Endothelial cell of umbilical vein (primary cell): Measurements from ENCODE around the gene DERL2. TPM values are rescaled to one million over a fixed set of nuclear protein-coding genes. Genes with fewer than 3 reads are reported as not detected.
A peak's percentile ranks its signal among the peaks of the same experiment; 100 is the strongest.

Source experiments
- BruUV-seq: library from RNA; stranded (reverse); fragments of 400-500 nt; replicated peaks from 2 replicates; lab custom pipeline; 2021; lab: Mats Ljungman, UMichigan
- CTCF ChIA-PET: fragments of 300-600, 350-600 bp; sonication (Branson Sonifier 250); formaldehyde crosslinking; loops from one replicate; lab custom pipeline; 2021; ENCODE audit warnings: antibody characterized with exemption, inconsistent platforms; lab: Charles Lee
- POLR2A ChIA-PET: fragments of 300-600, 350-600 bp; sonication (Branson Sonifier 250); formaldehyde crosslinking; loops from one replicate; lab custom pipeline; 2021; ENCODE audit warnings: antibody characterized with exemption, inconsistent platforms; lab: Charles Lee
- DNase-seq: peaks from one replicate; pipeline ENCODE4 v3.0.0-alpha.2; 2011; ENCODE audit warnings: low read depth, low spot score
- FAIRE-seq: peaks from 2 replicates; lab custom pipeline; 2011; peaks lifted over from hg19 to GRCh38; lab: Jason Lieb, UNC
- H2AFZ ChIP-seq: 2 replicates; pipeline ENCODE4 v1.6.0; 2012; ENCODE audit warnings: low read depth, low read length, control low read depth, inconsistent platforms
- H3K27ac ChIP-seq: 2 replicates; pipeline ENCODE4 v1.5.1; 2011; ENCODE audit warnings: low read depth, mild to moderate bottlenecking, control low read depth, low read length, moderate library complexity; ENCODE audit not compliant: insufficient read depth
- H3K27me3 ChIP-seq, 2 experiments: 2 replicates each; pipeline versions ENCODE4 v1.6.0 to v1.6.1; 2011; ENCODE audit warnings: low read length in 2 of 2, mixed read lengths in 1 of 2; ENCODE audit not compliant: control insufficient read depth in 2 of 2, insufficient read depth in 2 of 2
- H3K36me3 ChIP-seq, 2 experiments: 2 replicates in 1 of 2; 3 replicates in 1 of 2; pipeline ENCODE4 v1.5.1; 2011; ENCODE audit warnings: low read length in 2 of 2, mild to moderate bottlenecking in 1 of 2, moderate library complexity in 1 of 2; ENCODE audit not compliant: control insufficient read depth in 2 of 2, insufficient read depth in 2 of 2; ENCODE audit errors: extremely low read depth in 1 of 2
- H3K4me1 ChIP-seq: 3 replicates; pipeline ENCODE4 v1.5.1; 2011; ENCODE audit warnings: mild to moderate bottlenecking, low read length; ENCODE audit not compliant: control insufficient read depth, insufficient read depth; ENCODE audit errors: extremely low read depth
- H3K4me2 ChIP-seq: 2 replicates; pipeline ENCODE4 v1.6.1; 2011; ENCODE audit warnings: low read length, control low read depth, mixed read lengths; ENCODE audit not compliant: insufficient read depth
- H3K4me3 ChIP-seq, 3 experiments: fragments of 200-600 bp in 1 of 3; sonication (generic), shearing (Covaris generic) in 1 of 3; replicated peaks in 1 of 3; 2 replicates each; pipeline ENCODE4 v1.5.1; 2011 to 2016; ENCODE audit warnings: control low read depth in 3 of 3, low read length in 3 of 3, mild to moderate bottlenecking in 2 of 3, inconsistent platforms in 1 of 3, low read depth in 1 of 3, moderate library complexity in 1 of 3; ENCODE audit not compliant: insufficient read depth in 1 of 3
- H3K79me2 ChIP-seq: 2 replicates; pipeline ENCODE4 v1.6.0; 2012; ENCODE audit warnings: low read length, inconsistent platforms; ENCODE audit not compliant: control insufficient read depth, insufficient read depth
- H3K9ac ChIP-seq: replicated peaks from 2 replicates; pipeline ENCODE3; 2011; ENCODE audit warnings: low read length, control low read depth; ENCODE audit not compliant: insufficient read depth; ENCODE audit errors: extremely low read depth
- H3K9me1 ChIP-seq: replicated peaks from 3 replicates; pipeline ENCODE4 v1.6.0; 2011; ENCODE audit warnings: mild to moderate bottlenecking, low read length; ENCODE audit not compliant: control insufficient read depth, insufficient read depth; ENCODE audit errors: extremely low read depth
- H3K9me3 ChIP-seq: replicated peaks from 2 replicates; pipeline ENCODE4 v1.5.1; 2012; ENCODE audit warnings: low read length, inconsistent platforms; ENCODE audit not compliant: control insufficient read depth, insufficient read depth
- H4K20me1 ChIP-seq: replicated peaks from 2 replicates; pipeline ENCODE3; 2011; ENCODE audit warnings: mild to moderate bottlenecking, low read length; ENCODE audit not compliant: control insufficient read depth, insufficient read depth; ENCODE audit errors: extremely low read depth
- EZH2 ChIP-seq: IDR thresholded peaks from 2 replicates; pipeline ENCODE4 v1.6.1; 2012; ENCODE audit warnings: borderline replicate concordance, low read depth, mild to moderate bottlenecking, moderate library complexity, low read length, inconsistent platforms; ENCODE audit not compliant: severe bottlenecking
- FOS ChIP-seq: IDR thresholded peaks from 2 replicates; pipeline ENCODE4 v1.6.1; 2011; ENCODE audit warnings: mild to moderate bottlenecking, low read length, moderate library complexity, borderline replicate concordance; ENCODE audit not compliant: insufficient read depth
- GATA2 ChIP-seq: IDR thresholded peaks from 2 replicates; pipeline ENCODE4 v1.7.0; 2011; ENCODE audit warnings: low read depth, mild to moderate bottlenecking, moderate library complexity, mixed read lengths, low read length; ENCODE audit not compliant: insufficient read length, insufficient read depth
- JUN ChIP-seq: IDR thresholded peaks from 2 replicates; pipeline ENCODE4 v1.6.1; 2011; ENCODE audit warnings: borderline replicate concordance, low read depth; ENCODE audit not compliant: insufficient read length, insufficient read depth
- MYC ChIP-seq: IDR thresholded peaks from one replicate; pipeline ENCODE4 v1.6.1; 2011; ENCODE audit warnings: mild to moderate bottlenecking, low read depth, low read length
- POLR2A ChIP-seq: IDR thresholded peaks from 2 replicates; pipeline ENCODE4 v1.6.1; 2012; ENCODE audit warnings: low read depth, mild to moderate bottlenecking, control low read depth, low read length
- POLR2AphosphoS5 ChIP-seq: IDR thresholded peaks from 2 replicates; pipeline ENCODE4 v1.6.1; 2012; ENCODE audit warnings: low read depth, mild to moderate bottlenecking, control low read depth, low read length, moderate library complexity; ENCODE audit not compliant: insufficient read depth
- dilution Hi-C: fragments of 300-500 bp; cut with MboI; formaldehyde crosslinking; loops from one replicate; pipeline ENCODE4 v1.15.0; 2019; ENCODE audit warnings: low sequenced_read_pairs; ENCODE audit not compliant: extremely low pct_ligation_motif_present
- intact Hi-C: fragments of 100-400 bp; cut with micrococcal nuclease; formaldehyde crosslinking; loops from one replicate; pipeline ENCODE4 v1.10.0; 2022
- polyA plus RNA-seq, 4 experiments: library from polyadenylated mRNA; depleted of rRNA in 3 of 4; stranded (reverse) in 3 of 4; unstranded in 1 of 4; fragments of >200 nt; gene quantifications; 2 replicates each; pipeline versions ENCODE4 v1.2.1 to v1.2.3, GENCODE V29; 2011 to 2012; ENCODE audit warnings: missing spikeins in 1 of 4
- total RNA-seq: library from RNA; stranded (reverse); gene quantifications from 2 replicates; pipeline ENCODE4 v1.2.3, GENCODE V29; 2021
- TF ChIP-seq, protein P1 (sequence below), 2 donors: IDR thresholded peaks; 1 replicate in 1 of 2; 2 replicates in 1 of 2; pipeline ENCODE4 v1.5.1; 2011; ENCODE audit warnings: low read length in 2 of 2, mild to moderate bottlenecking in 2 of 2, moderate library complexity in 2 of 2, control low read depth in 1 of 2, inconsistent platforms in 1 of 2, low read depth in 1 of 2; ENCODE audit not compliant: insufficient read depth in 1 of 2; ENCODE audit errors: extremely low read depth in 1 of 2
- TF ChIP-seq, protein P2 (sequence below): IDR thresholded peaks from 2 replicates; pipeline ENCODE4 v1.6.1; 2011; ENCODE audit not compliant: insufficient read depth, insufficient read length

The DERL2 gene
- total and polyA plus RNA-seq, 2 donors (not counting 3 experiments of a cell fraction or from before 2014, with no cell fraction given) = 84.5 to 117 TPM

DNA sequence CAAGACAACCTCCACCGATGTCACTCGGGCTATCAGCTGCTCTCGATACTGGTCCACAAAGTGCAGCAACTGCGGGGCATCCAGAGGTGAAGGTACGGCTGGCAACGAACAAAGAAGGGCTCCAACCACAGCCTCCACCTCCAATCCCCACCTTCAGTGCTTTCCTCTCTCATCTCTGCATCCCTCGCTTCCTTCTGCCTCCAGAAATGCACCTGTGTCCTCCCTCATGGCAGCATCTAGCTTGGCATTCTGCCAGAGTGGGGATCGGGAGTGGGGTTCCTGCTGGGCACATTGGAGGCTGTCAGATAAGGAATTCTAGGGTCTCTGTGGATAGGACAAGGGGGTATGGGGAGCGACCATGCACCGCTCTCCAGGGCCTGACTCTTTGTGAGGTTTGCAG is 29.0 kb upstream of the DERL2 start:
- dilution Hi-C loops = no loop called here

More for the DNA sequence above, 29.0 kb upstream of the DERL2 start:
- no peak overlapping the region for H2AFZ ChIP-seq
- no peak for TF ChIP-seq JUN
- no peak for TF ChIP-seq POLR2A
- no peak for TF ChIP-seq EZH2
- TF ChIP-seq, protein P1, sequence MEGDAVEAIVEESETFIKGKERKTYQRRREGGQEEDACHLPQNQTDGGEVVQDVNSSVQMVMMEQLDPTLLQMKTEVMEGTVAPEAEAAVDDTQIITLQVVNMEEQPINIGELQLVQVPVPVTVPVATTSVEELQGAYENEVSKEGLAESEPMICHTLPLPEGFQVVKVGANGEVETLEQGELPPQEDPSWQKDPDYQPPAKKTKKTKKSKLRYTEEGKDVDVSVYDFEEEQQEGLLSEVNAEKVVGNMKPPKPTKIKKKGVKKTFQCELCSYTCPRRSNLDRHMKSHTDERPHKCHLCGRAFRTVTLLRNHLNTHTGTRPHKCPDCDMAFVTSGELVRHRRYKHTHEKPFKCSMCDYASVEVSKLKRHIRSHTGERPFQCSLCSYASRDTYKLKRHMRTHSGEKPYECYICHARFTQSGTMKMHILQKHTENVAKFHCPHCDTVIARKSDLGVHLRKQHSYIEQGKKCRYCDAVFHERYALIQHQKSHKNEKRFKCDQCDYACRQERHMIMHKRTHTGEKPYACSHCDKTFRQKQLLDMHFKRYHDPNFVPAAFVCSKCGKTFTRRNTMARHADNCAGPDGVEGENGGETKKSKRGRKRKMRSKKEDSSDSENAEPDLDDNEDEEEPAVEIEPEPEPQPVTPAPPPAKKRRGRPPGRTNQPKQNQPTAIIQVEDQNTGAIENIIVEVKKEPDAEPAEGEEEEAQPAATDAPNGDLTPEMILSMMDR (IDR thresholded peaks at IDR 0.05; ENCODE audit: extremely low read depth in 1 of 2, insufficient read depth in 1 of 2, low read depth in 1 of 2, low read length in 2 of 2) = no peak
- TF ChIP-seq, protein P2, sequence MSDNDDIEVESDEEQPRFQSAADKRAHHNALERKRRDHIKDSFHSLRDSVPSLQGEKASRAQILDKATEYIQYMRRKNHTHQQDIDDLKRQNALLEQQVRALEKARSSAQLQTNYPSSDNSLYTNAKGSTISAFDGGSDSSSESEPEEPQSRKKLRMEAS = no peak
- no peak for TF ChIP-seq MYC
- no peak for TF ChIP-seq FOS
- TF ChIP-seq POLR2AphosphoS5 = no peak
- TF ChIP-seq GATA2 = no peak
- FAIRE-seq (peak; percentile 4), DNase-seq (no peak)
- peaks cover 8% of the 10 kb centered on the region for H3K4me1 ChIP-seq
- no peak overlapping the region for H3K27ac ChIP-seq
- H3K9me3 ChIP-seq = no peaks in the 10 kb centered on the region
- CTCF ChIA-PET = no interaction called here
- POLR2A ChIA-PET = no interaction called here
- no peak overlapping the region for H3K9ac ChIP-seq
- intact Hi-C loops = no loop called here
- BruUV-seq = no TSS peak
- H3K4me3 ChIP-seq = no peak overlapping the region
- no peaks in the 10 kb centered on the region for H3K79me2 ChIP-seq
- H3K4me2 ChIP-seq = no peak overlapping the region
- H3K36me3 ChIP-seq = peaks cover 2 to 13% of the 10 kb centered on the region in 2 experiments
- H3K27me3 ChIP-seq = no peaks in the 10 kb centered on the region
- no peaks in the 10 kb centered on the region for H4K20me1 ChIP-seq
- no peaks in the 10 kb centered on the region for H3K9me1 ChIP-seq
